SK-N-MC (cell line): Measurements from ENCODE around the gene HHAT.

ENCODE experiments used
- DNase-seq: peaks from one replicate; pipeline ENCODE4 v3.0.0-alpha.2; 2011; ENCODE audit warnings: low read depth, low spot score
- H3K27ac ChIP-seq: fragments of 200-600 bp; sonication (generic); 2 replicates; pipeline ENCODE4 v1.5.1; 2016; ENCODE audit warnings: mixed run types
- H3K36me3 ChIP-seq: fragments of 200-600 bp; sonication (generic); 2 replicates; pipeline ENCODE4 v1.6.1; 2017; ENCODE audit warnings: antibody characterized with exemption, low read length, mixed read lengths; ENCODE audit not compliant: insufficient read depth
- H3K4me3 ChIP-seq: fragments of 200-600 bp; sonication (generic); 2 replicates; pipeline ENCODE4 v1.5.1; 2016
- H3K9ac ChIP-seq: fragments of 200-600 bp; sonication (generic); 2 replicates; pipeline ENCODE4 v1.8.0; 2017; ENCODE audit warnings: mixed run types, mixed read lengths; ENCODE audit not compliant: insufficient read length
- H3K9me3 ChIP-seq: fragments of 200-600 bp; sonication (generic); 2 replicates; pipeline ENCODE4 v1.6.1; 2017; ENCODE audit warnings: low read depth, mild to moderate bottlenecking, antibody characterized with exemption, low read length, moderate library complexity, mixed read lengths
- EZH2 ChIP-seq: fragments of 200-600 bp; sonication (generic); IDR thresholded peaks from one replicate; pipeline ENCODE4 v1.6.1; 2017; ENCODE audit warnings: antibody characterized with exemption
- FOXP2 ChIP-seq: optimal IDR thresholded peaks from 2 replicates; pipeline ENCODE3; 2011; ENCODE audit warnings: mild to moderate bottlenecking, moderate library complexity; ENCODE audit not compliant: insufficient read depth; ENCODE audit errors: extremely low read length, control extremely low read depth
- POLR2AphosphoS5 ChIP-seq: IDR thresholded peaks from 2 replicates; pipeline ENCODE4 v1.6.1; 2012; ENCODE audit warnings: mild to moderate bottlenecking, low read depth, low read length, borderline replicate concordance

HHAT gene

GRCh38 chr1:210711825-210712612 lies 383.3 kb downstream of the HHAT start:
- no peak for TF ChIP-seq FOXP2
- no peak for TF ChIP-seq EZH2
- no peak for TF ChIP-seq POLR2AphosphoS5
- H3K9ac ChIP-seq = no peak overlapping the region
- no peaks in the 10 kb centered on the region for H3K9me3 ChIP-seq

GRCh38 chr1:210715072-210715471 lies 386.4 kb downstream of the HHAT start:
- Histone ChIP-seq H3K9me3 (no peaks in the 10 kb centered on the region), H3K27ac (no peak overlapping the region), H3K36me3 (no peaks in the 10 kb centered on the region), H3K9ac (no peak overlapping the region), H3K4me3 (no peak overlapping the region)
- DNase-seq = no peak
- no peak for TF ChIP-seq POLR2AphosphoS5
- no peak for TF ChIP-seq FOXP2
- no peak for TF ChIP-seq EZH2

More at GRCh38 chr1:210711825-210712612, 383.3 kb downstream of the HHAT start:
- DNase-seq = no peak
- H3K4me3 ChIP-seq = no peak overlapping the region
- no peaks in the 10 kb centered on the region for H3K36me3 ChIP-seq
- no peak overlapping the region for H3K27ac ChIP-seq

DNA sequence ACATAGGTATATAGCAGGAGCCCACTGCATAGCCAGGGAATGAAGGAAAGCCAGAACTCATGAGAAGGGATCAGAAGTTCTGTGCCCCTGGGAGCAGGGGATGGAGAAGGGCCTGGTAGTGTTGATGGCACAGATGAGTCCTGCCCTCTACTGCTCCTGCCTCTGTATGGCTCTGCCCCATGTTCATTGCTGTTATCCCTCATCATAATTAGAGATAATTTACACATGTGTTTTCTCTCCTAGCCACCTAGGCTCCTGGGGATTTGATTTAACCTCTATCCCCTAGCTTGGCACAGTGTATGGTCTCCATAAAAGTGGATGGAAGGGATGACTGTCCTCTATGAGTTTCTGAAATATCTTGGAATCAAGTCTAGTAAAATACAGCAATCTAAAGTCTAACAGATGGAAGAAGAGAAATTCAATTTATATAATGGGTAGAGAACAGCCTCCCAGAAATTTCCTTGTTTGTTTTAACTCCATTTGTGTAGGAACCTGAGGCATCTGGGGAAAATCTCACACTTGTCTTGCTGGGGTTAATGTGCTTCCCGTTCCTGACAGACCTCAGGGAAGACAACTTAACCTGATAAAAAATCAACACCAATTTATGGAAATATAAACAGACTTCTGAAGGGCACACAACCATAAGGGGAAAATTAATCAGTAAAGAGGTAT lies 393.8 kb downstream of the HHAT start:
- H3K9ac ChIP-seq = no peak overlapping the region
- no peak for TF ChIP-seq FOXP2
- no peak for TF ChIP-seq EZH2
- no peak for TF ChIP-seq POLR2AphosphoS5
- DNase-seq = no peak
- H3K4me3 ChIP-seq = no peak overlapping the region
- H3K9me3 ChIP-seq = no peaks in the 10 kb centered on the region
- no peak overlapping the region for H3K27ac ChIP-seq
- H3K36me3 ChIP-seq = no peaks in the 10 kb centered on the region

- no peak for TF ChIP-seq FOXP2
- no peak for TF ChIP-seq POLR2AphosphoS5
- TF ChIP-seq EZH2 = no peak
- Histone ChIP-seq H3K4me3 (no peak overlapping the region), H3K9me3 (no peaks in the 10 kb centered on the region), H3K36me3 (no peaks in the 10 kb centered on the region), H3K9ac (no peak overlapping the region), H3K27ac (no peak overlapping the region)
- DNase-seq = no peak
Observed at GRCh38 chr1:210723646-210724045, 394.9 kb downstream of the HHAT start.

- TF ChIP-seq POLR2AphosphoS5 = no peak
- TF ChIP-seq EZH2 = no peak
- TF ChIP-seq FOXP2 = no peak
- Histone ChIP-seq H3K36me3 (no peaks in the 10 kb centered on the region), H3K9me3 (no peaks in the 10 kb centered on the region), H3K4me3 (no peak overlapping the region), H3K27ac (no peak overlapping the region), H3K9ac (no peak overlapping the region)
- no peak for DNase-seq
Observed at GRCh38 chr1:210724768-210725167, 396.1 kb downstream of the HHAT start.
